DMS53 treated with DMSO at 0.1 percent for 48 hours (cell line): ENCODE results near the gene GULP1.
A peak's percentile ranks its signal among the peaks of the same experiment; 100 is the strongest.
"Not testable (repeated sequence)": the region's sequence is repeated elsewhere in the genome, so short reads cannot be mapped to it uniquely, and the experiment has no call there.

ENCODE experiments used
- DNase-seq: peaks from one replicate; lab custom pipeline; 2025; ENCODE audit not compliant: unreplicated experiment; lab: John Stamatoyannopoulos, UW

Gene GULP1, protein sequence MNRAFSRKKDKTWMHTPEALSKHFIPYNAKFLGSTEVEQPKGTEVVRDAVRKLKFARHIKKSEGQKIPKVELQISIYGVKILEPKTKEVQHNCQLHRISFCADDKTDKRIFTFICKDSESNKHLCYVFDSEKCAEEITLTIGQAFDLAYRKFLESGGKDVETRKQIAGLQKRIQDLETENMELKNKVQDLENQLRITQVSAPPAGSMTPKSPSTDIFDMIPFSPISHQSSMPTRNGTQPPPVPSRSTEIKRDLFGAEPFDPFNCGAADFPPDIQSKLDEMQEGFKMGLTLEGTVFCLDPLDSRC

DNA sequence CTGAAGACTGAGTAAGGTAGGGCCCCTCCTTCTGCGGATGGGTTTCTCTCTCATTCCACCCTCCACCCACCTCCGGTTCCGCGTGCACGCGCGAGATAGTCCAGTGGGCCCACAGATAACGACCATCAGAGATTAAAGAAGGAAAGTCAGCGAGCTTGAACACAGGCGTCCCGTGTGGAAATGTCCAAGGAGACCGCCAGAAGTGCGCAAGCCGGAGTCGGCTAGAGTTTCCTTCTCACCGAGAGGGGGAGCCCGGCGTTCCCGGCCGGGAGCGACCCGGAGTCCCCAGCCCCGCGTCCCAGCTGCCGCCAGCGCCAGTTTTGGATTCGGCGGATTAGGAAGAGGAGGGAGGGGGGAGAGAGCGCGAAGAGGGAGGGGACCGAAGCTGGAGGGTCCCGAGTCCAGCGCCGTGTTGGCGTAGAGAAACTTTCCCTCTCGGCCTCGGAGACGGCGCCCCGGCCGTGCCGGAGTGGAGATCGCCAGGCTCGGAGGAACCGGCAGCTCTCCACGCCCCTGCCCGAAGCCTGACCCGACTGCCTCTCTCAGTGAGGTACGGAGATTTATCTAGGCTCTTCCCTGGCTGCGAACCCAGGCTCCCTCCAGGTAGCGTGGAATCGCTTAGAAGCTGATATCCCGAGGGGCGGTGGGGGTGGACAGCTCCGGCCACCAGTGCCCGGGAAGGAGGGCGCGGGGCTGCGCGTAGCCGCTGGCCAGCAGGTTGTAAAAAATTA, at the start of gene GULP1:
GULP1 (plus strand) TSS at position 258 of the 731 bp plus-strand sequence. CDS start 185,829 bp downstream, outside the sequence.
- peak; percentile 72 for DNase-seq

DNA sequence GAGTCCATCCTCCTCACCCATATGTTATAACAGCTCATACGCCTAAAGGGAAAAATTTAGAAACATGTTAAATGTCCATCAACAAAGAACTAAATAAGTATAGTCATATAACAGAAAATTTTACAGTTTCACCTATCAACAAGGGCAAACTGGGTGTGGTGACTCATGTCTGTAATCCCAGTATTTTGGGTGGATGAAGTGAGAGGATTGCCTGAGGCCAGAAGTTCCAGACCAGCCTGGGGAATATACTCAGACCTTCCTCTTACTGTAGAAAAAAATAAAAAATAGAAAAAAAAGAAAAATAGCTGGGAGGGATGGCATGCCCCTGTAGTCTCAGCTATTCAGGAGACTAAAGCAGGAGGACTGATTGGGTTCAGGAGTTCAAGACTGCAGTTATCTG, 48.3 kb upstream of the GULP1 start:
- no peak for DNase-seq

DNA sequence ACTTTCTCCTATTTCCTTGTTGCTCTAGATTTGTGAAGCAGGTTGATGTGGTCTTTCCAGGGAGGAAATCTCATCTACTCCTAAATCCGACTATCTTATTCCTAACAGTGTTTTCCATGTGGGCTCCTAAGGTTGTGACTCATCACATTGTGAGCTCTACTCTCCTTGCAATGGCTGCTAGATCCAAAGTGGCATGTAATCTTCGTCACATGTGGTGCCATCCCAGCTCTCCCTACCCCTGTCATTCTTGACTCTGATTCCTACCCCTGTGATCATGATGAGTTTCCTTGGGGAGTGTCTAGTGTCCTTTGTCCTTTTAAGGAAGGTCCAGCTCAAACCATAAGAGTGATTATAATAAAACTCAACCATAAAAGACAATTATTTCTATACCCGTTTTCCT, 47.3 kb upstream of the GULP1 start:
- DNase-seq, result no peak

DNA sequence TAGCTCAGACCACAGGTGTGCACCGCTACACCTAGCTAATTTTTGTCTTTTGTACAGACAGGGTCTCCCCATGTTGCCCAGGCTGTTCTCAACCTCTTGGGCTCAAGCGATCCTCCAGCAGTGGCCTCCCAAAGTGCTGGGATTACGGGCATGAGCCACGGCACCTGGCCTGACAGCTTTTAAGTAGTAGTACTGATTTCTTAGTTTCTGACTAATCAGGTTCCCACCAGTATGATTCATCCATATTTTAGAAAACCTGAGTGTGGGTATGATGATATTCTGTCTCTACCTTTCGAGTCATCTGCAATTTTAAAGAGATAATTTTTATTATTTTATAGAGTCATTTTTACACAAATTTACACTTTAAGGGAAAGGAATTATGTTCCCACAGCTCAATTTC, 46.4 kb upstream of the GULP1 start:
- DNase-seq, result no peak

DNA sequence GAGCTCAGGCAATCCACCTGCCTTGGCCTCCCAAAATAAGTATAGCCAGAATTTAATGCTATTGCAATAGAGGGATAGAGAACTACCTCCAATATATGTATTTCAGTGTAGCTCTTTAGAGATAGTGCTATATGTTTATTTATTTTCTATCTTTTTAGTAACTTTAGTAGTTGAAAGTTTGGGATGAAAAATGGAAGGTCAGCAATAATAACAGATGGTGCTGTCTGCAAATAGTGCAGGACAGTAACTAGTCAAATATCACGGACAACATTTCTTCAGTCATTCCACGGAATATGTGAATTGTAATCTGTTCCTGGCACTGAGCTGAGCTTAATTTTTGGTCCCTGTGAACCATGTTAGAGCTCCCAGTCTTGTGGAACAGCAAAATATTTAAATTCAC, 43.2 kb upstream of the GULP1 start:
- no peak for DNase-seq

DNA sequence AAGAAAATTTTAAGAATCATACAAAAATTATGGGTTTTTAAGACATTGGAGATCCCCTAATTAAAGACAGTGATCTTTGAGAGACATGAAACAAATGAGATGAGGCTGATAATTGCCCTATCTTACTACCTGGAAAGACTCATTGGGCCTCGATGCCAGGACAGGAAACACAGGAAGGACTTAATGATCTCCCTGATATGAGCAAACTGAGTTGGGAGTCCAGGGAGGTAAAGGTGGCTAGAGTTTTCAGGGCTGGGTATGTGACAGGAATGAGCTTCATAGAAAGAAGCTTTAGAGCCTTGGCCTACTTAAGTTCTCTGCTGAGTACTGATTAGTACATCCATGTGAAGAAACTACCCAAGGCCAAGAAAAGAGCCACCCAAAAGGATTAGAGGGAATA, 40.6 kb upstream of the GULP1 start:
- DNase-seq, result no peak

DNA sequence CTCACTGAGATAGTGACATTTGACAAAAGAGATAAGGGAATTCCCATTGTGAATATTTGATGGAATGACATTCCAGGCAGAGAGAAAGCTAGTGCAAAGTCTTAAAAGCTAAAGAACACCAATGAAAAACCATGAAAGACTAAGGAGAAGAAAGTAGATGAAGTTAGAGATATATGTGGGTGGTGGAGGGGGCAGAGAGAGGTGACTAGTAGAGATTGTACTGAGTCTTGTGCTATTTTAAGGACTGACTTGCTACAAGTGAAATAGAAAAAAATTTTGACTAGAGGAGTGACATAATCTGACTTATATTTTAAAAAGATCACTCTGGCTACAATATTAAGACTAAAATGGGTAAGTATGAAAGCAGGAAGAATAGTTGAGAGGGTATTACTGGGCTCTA, 35.3 kb upstream of the GULP1 start:
- DNase-seq, result no peak

DNA sequence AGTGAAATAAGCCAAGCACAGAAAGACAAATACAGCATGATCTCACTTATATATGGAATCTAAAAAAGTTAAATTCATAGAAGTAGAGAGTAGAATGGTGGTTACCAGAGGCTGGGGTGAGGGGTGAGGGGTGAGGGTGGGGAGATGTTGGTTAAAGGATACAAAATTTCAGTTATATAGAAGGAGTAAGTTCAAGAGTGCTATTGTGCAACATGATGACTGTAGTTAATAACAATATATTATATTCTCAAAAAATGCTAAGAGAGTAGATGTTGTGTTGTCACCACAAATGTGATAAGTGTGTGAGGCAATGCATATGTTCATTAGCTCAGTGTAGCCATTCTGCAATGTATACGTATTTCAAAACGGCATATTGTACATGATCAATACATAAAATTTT, 26.4 kb upstream of the GULP1 start:
- DNase-seq, result no peak

DNA sequence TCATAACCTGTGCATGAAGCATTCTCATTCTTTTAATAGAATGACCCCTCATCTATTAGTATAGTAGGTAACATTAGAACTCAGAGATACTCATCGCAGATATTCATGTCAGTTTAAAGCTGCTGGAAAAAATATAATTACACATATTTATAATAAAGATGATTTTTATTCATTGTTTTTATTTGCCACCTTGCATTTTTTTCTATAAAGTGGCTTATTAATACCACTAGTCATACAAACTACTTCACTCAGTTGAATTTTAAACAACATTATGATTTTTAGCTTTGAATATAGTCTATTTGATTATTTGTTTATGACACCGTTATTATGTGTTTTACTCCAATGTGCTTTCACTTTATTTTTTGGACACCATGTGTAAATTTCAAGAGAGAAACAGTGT, 23.9 kb upstream of the GULP1 start:
- DNase-seq, result no peak

DNA sequence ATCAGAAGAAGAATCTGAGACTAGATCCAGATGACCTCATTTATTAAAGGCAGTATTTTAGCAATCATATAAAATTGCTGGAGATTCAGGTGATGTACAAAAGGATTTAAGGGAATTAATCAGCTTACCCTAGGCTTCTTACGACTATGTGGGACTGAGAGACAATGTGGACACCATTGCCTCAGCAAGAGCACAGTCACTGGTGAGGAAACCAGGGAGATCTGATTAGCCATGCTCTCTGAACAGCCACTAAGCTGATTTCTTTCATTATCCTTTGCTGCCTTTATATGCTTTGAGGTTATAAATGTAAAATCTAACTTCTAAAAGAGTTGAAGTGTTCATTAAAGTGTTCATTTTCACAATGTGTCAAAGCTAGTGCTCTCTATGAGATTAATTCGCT, 22.7 kb upstream of the GULP1 start:
- no peak for DNase-seq

DNA sequence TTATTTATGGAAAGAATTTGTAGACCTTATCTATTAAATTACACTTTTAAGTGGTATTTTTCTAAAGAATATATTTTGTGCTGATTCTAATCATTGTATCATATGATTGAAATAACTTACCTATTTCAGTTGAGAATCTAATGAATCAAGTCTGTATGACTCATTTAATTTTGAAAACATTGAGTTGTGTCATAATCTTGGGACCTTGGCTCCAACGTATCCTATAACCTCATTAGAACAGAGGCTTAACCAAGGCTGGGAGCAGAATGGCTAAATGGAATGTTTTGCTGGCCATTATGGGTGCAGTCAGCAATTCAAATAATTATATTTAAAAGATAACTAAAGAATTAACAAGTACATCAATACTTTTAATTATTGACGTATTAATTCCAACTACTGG, 19.6 kb upstream of the GULP1 start:
- no peak for DNase-seq

DNA sequence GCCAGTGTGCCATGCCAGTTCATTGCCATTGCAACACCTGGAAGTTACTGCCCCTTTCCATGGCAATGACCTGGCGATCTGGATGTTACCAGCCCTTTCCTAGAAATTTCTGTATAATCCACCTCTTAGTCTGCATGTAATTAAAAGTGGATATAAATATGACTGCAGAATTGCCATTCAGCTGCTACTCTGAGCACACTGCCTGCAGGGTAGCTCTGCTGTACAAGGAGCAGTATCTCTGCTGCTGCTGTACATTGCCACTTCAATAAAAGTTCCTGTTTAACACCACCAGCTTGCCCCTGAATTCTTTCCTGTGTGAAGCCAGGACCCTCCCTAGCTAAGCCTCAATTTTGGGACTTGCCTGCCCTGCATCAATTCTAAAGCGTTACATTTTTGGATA, 17.4 kb upstream of the GULP1 start:
- no peak for DNase-seq

DNA sequence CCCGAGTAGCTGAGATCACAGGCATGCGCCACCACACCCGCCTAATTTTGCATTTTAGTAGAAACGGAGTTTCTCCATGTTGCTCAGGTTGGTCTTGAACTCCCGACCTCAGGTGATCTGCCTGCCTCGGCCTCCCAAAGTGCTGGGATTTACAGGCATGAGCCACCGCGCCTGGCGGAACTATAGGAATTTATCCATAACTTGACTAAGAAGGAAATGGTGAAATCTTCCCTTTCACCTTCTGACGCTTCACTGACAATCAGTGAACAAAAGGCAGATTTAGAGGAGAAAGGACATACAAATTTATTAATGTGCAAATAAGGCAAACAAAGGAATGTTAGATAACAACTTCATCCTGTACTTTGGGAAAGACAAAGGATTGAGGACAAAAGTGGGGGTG, 15.4 kb upstream of the GULP1 start:
- no peak for DNase-seq

DNA sequence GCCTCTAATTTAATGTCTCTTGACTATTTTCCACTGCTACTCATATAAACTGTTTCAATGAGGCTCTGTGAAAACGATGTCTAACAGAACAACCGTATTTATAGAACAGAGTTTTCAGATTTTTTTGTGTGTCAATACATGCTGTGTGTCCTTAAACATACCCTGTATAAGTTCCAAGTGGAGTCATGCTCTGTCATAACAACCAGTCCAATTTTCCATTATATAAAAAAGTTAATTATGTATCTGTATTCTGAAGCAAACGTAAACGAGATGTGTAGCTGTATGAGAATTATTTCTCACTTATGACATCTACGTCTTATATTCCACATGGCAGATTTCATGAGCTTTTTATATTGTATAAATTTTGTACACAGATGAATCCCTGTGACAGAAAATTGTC, 13.9 kb upstream of the GULP1 start:
- no peak for DNase-seq

DNA sequence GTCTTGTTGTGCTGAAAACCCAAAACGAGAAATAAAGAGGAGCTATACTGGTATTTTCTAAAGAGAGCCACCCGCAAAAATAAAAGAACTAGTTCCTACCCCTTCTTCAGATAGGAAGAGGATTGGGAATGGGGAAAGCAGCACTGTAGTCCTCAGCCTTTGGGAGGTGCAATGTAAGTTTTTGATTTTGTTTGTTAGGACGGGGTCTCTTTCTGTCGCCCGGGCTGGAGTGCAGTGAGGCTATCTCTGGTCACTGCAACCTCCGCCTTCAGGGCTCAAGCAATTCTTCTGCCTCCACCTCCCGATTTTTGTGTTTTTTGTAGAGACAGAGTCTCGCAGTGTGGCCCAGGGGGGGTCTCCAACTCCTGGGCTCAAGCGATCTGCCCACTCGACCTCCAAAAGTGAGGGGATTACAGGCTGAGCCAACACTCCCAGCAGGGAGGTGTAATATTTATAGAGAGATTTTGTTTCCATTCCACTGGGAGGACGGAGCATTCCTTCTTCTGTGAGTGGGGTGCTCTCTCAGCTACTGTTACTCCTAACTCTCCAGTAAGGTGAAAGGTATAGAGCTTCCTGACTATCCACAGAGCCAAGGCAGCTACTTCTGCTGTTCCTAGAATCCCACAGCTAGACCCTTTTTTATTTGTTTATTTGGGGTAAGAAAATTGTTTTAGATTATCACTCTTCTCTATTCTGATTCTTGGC, 13.1 kb upstream of the GULP1 start:
- no peak for DNase-seq

DNA sequence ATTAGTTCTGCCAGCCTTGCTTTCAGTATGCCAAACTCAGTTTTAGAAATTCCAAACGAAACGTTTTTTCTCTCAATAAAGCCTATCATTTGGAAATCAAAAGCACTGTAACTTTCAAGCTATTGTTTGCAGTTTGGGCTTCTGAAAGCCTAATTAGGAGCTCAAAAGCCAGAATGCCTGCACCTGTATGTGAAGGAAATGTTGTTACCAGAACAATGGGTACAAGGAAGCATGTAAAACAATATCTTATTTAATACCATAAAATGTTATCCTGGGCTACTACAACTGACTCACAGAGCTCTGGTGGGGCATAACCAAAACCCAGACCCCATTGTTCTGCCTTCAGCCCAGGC, 12.6 kb upstream of the GULP1 start:
- no peak for DNase-seq

DNA sequence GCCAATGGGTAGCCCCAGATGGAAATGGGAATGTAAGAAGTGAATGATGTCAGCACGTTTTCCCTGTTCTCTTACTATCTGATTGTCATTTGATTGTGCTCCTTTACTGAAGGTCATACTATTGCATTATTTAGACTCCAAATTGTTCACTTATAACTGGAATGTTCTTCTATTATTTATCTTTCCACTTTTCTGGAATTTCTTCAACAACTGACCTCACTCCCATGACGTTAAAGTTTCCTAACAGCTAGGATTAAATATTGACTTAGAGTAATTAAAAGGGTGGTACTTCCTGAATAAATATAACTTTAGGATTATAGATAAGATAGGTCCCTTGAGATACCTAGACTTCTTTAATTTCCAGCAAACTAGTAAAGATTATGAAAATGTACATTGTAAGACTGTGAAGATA, 10.9 kb upstream of the GULP1 start:
- no peak for DNase-seq

DNA sequence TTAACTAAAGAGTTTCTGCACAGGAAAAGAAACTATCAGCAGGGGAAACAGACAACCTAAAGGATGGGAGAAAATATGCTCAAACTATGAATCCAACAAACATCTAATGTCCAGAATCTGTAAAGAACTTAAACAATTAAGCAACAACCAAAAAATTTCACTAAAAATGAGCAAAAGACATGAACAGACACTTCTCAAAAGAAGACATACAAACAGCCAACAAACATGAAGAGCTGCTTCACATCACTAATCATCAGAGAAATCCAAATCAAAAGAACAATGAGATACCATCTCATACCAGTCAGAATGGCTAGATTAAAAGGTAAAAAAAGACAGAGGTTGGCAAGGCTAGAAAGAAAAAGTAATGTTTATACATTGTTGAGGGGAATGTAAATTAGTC, 8.8 kb upstream of the GULP1 start:
- no peak for DNase-seq

DNA sequence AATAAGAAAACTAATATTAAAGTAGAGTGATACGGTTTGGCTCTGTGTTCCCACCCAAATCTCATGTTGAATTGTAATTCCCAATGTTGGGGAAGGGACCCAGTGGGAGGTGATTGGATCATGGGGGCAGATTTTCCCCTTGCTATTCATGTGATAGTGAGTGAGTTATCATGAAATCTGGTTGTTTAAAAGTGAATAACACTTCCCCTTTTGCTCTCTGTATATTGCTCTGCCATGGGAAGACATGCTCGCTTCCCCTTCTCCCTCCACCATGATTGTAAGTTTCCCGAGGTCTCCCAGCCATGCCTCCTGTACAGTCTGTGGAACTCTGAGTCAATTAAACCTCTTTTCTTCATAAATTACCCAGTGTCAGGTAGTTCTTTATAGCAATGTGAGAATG, 7.4 kb upstream of the GULP1 start:
- DNase-seq, result not testable (repeated sequence)

DNA sequence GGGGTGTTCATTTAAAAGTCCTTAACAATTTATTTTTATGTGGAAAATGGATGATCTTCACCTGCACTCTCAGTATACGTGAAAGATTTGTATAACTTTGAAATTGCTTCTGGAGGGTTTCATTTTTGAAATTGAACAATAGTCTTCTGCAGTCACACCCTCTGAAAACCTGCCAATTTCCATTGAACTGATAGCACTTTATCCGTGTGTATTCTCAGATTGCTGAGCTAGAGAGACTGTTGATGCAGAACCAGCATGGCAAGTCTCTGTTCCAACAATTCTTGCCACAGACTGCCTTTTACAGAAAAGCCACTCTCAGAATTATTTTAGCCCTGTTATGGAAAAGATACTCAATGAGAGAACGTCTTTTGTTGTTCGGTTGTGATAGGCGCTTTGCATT, 6.6 kb upstream of the GULP1 start:
- no peak for DNase-seq

DNA sequence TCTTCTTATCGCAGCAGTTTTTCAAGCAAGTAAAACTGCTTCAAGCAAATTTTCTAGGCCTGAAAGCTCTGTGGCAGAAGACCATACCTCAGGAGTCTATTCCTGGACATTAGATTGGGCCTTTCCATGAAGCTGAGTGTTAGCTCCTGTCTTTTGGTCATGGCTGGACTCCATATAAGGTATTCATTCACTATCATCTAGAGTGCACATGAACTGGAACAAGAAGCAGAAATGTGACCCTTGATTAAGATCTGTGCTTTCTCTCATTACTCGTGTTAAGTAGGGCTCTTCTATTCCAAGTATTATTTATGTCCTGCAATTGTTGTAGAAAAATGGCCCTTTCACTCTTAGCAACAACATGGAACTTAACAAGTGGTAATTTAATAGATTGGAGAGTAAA, 5.9 kb upstream of the GULP1 start:
- DNase-seq, result no peak

DNA sequence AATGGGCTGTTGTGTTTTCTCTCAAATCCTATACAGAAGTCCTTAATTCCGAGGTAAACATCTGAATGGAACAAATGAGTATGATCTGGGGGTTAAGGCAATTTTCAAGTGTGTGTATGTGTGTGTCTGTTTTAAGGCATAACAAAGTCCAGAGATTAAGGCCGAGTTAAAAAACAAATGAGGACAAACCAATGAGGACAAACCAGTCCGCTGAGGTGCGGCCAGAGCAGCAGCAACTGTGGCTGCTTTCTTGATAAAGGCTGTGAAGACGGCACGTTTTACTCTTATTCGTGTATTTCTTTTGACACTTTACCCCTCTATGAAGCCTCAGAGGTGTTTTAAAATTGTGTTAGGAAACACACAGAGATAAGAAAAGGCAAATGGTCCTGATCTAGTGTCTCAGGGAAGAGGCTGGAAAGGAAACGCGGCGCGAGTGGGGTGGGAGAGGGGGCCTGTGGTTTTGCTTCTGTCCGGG, 495 bp upstream of the GULP1 start:
- peak; percentile 55 for DNase-seq
